Measurements from ENCODE around the gene PPM1H.

The PPM1H gene

GRCh38 chr12:62693376-62694050, 241.4 kb downstream of the PPM1H start:
- peaks cover 11% of the 10 kb centered on the region for H3K36me3 ChIP-seq (ENCODE audit: control insufficient read depth, low read depth, low read length)
- no peak overlapping the region for H3K9ac ChIP-seq (ENCODE audit: low read length)
- no peaks in the 10 kb centered on the region for H3K9me3 ChIP-seq (ENCODE audit: control insufficient read depth, low read depth, low read length)
- no peaks in the 10 kb centered on the region for H3K27me3 ChIP-seq (ENCODE audit: control insufficient read depth, insufficient read depth, low read length)
- H3K27ac ChIP-seq (ENCODE audit: low read length) = no peak overlapping the region
- H3K4me3 ChIP-seq (ENCODE audit: low read length) = no peak overlapping the region
- H3K4me1 ChIP-seq (ENCODE audit: control insufficient read depth, low read depth, low read length) = no peaks in the 10 kb centered on the region

GRCh38 chr12:62692884-62693283, 242.1 kb downstream of the PPM1H start:
- no peaks in the 10 kb centered on the region for H3K27me3 ChIP-seq (ENCODE audit: control insufficient read depth, insufficient read depth, low read length)
- no peak overlapping the region for H3K27ac ChIP-seq (ENCODE audit: low read length)
- peaks cover 11% of the 10 kb centered on the region for H3K36me3 ChIP-seq (ENCODE audit: control insufficient read depth, low read depth, low read length)
- no peaks in the 10 kb centered on the region for H3K4me1 ChIP-seq (ENCODE audit: control insufficient read depth, low read depth, low read length)
- no peak overlapping the region for H3K9ac ChIP-seq (ENCODE audit: low read length)
- H3K9me3 ChIP-seq (ENCODE audit: control insufficient read depth, low read depth, low read length) = no peaks in the 10 kb centered on the region
- no peak overlapping the region for H3K4me3 ChIP-seq (ENCODE audit: low read length)

GRCh38 chr12:62691309-62691708, 243.6 kb downstream of the PPM1H start:
- Histone ChIP-seq H3K9ac (ENCODE audit: low read length) (no peak overlapping the region), H3K4me1 (ENCODE audit: control insufficient read depth, low read depth, low read length) (no peaks in the 10 kb centered on the region), H3K4me3 (ENCODE audit: low read length) (no peak overlapping the region), H3K27me3 (ENCODE audit: control insufficient read depth, insufficient read depth, low read length) (no peaks in the 10 kb centered on the region), H3K27ac (ENCODE audit: low read length) (no peak overlapping the region), H3K9me3 (ENCODE audit: control insufficient read depth, low read depth, low read length) (no peaks in the 10 kb centered on the region), H3K36me3 (ENCODE audit: control insufficient read depth, low read depth, low read length) (peaks cover 11% of the 10 kb centered on the region)

GRCh38 chr12:62689042-62689839, 245.7 kb downstream of the PPM1H start:
- Histone ChIP-seq H3K4me1 (ENCODE audit: control insufficient read depth, low read depth, low read length) (peaks cover 12% of the 10 kb centered on the region), H3K27ac (ENCODE audit: low read length) (no peak overlapping the region), H3K36me3 (ENCODE audit: control insufficient read depth, low read depth, low read length) (peaks cover 11% of the 10 kb centered on the region), H3K9ac (ENCODE audit: low read length) (no peak overlapping the region), H3K27me3 (ENCODE audit: control insufficient read depth, insufficient read depth, low read length) (no peaks in the 10 kb centered on the region), H3K9me3 (ENCODE audit: control insufficient read depth, low read depth, low read length) (no peaks in the 10 kb centered on the region), H3K4me3 (ENCODE audit: low read length) (no peak overlapping the region)

GRCh38 chr12:62686938-62687337, 248.0 kb downstream of the PPM1H start:
- peaks cover 23% of the 10 kb centered on the region for H3K4me1 ChIP-seq (ENCODE audit: control insufficient read depth, low read depth, low read length)
- H3K27me3 ChIP-seq (ENCODE audit: control insufficient read depth, insufficient read depth, low read length) = no peaks in the 10 kb centered on the region
- H3K9me3 ChIP-seq (ENCODE audit: control insufficient read depth, low read depth, low read length) = no peaks in the 10 kb centered on the region
- no peak overlapping the region for H3K9ac ChIP-seq (ENCODE audit: low read length)
- H3K36me3 ChIP-seq (ENCODE audit: control insufficient read depth, low read depth, low read length) = no peaks in the 10 kb centered on the region
- no peak overlapping the region for H3K27ac ChIP-seq (ENCODE audit: low read length)
- no peak overlapping the region for H3K4me3 ChIP-seq (ENCODE audit: low read length)

GRCh38 chr12:62684570-62685295, 250.2 kb downstream of the PPM1H start:
- Histone ChIP-seq H3K4me1 (ENCODE audit: control insufficient read depth, low read depth, low read length) (peaks cover 23% of the 10 kb centered on the region), H3K36me3 (ENCODE audit: control insufficient read depth, low read depth, low read length) (no peaks in the 10 kb centered on the region), H3K9me3 (ENCODE audit: control insufficient read depth, low read depth, low read length) (no peaks in the 10 kb centered on the region), H3K27ac (ENCODE audit: low read length) (no peak overlapping the region), H3K9ac (ENCODE audit: low read length) (no peak overlapping the region), H3K4me3 (ENCODE audit: low read length) (no peak overlapping the region), H3K27me3 (ENCODE audit: control insufficient read depth, insufficient read depth, low read length) (no peaks in the 10 kb centered on the region)

- Histone ChIP-seq H3K9ac (ENCODE audit: low read length) (no peak overlapping the region), H3K36me3 (ENCODE audit: control insufficient read depth, low read depth, low read length) (no peaks in the 10 kb centered on the region), H3K27me3 (ENCODE audit: control insufficient read depth, insufficient read depth, low read length) (no peaks in the 10 kb centered on the region), H3K4me3 (ENCODE audit: low read length) (no peak overlapping the region), H3K27ac (ENCODE audit: low read length) (no peak overlapping the region), H3K9me3 (ENCODE audit: control insufficient read depth, low read depth, low read length) (no peaks in the 10 kb centered on the region), H3K4me1 (ENCODE audit: control insufficient read depth, low read depth, low read length) (peaks cover 23% of the 10 kb centered on the region)
Measured at GRCh38 chr12:62683776-62684569, 251.0 kb downstream of the PPM1H start.

GRCh38 chr12:62681306-62681705, 253.6 kb downstream of the PPM1H start:
- Histone ChIP-seq H3K9ac (ENCODE audit: low read length) (no peak overlapping the region), H3K27ac (ENCODE audit: low read length) (no peak overlapping the region), H3K4me1 (ENCODE audit: control insufficient read depth, low read depth, low read length) (peaks cover 23% of the 10 kb centered on the region), H3K27me3 (ENCODE audit: control insufficient read depth, insufficient read depth, low read length) (no peaks in the 10 kb centered on the region), H3K9me3 (ENCODE audit: control insufficient read depth, low read depth, low read length) (peaks cover 9% of the 10 kb centered on the region), H3K4me3 (ENCODE audit: low read length) (no peak overlapping the region), H3K36me3 (ENCODE audit: control insufficient read depth, low read depth, low read length) (no peaks in the 10 kb centered on the region)

GRCh38 chr12:62679608-62680007, 255.3 kb downstream of the PPM1H start:
- Histone ChIP-seq H3K36me3 (ENCODE audit: control insufficient read depth, low read depth, low read length) (no peaks in the 10 kb centered on the region), H3K27ac (ENCODE audit: low read length) (no peak overlapping the region)

GRCh38 chr12:62677355-62677754, 257.6 kb downstream of the PPM1H start:
- Histone ChIP-seq H3K36me3 (ENCODE audit: control insufficient read depth, low read depth, low read length) (no peaks in the 10 kb centered on the region), H3K9ac (ENCODE audit: low read length) (no peak overlapping the region), H3K4me3 (ENCODE audit: low read length) (no peak overlapping the region), H3K27me3 (ENCODE audit: control insufficient read depth, insufficient read depth, low read length) (no peaks in the 10 kb centered on the region), H3K9me3 (ENCODE audit: control insufficient read depth, low read depth, low read length) (peaks cover 9% of the 10 kb centered on the region), H3K4me1 (ENCODE audit: control insufficient read depth, low read depth, low read length) (peaks cover 17% of the 10 kb centered on the region), H3K27ac (ENCODE audit: low read length) (no peak overlapping the region)

More at GRCh38 chr12:62679608-62680007, 255.3 kb downstream of the PPM1H start:
- Histone ChIP-seq H3K27me3 (ENCODE audit: control insufficient read depth, insufficient read depth, low read length) (no peaks in the 10 kb centered on the region), H3K4me3 (ENCODE audit: low read length) (no peak overlapping the region), H3K9ac (ENCODE audit: low read length) (no peak overlapping the region), H3K9me3 (ENCODE audit: control insufficient read depth, low read depth, low read length) (peaks cover 9% of the 10 kb centered on the region), H3K4me1 (ENCODE audit: control insufficient read depth, low read depth, low read length) (peaks cover 15% of the 10 kb centered on the region)
